ENCODE measurements around the gene SMYD3. TPM values are rescaled to one million over a fixed set of nuclear protein-coding genes. Genes with fewer than 3 reads are reported as not detected.

Gene SMYD3
- total and polyA plus RNA-seq, 2 of the 13 experiments (the other 11 are each of a cell fraction or from before 2014, with no cell fraction given): 27.7 to 35.8 TPM

DNA sequence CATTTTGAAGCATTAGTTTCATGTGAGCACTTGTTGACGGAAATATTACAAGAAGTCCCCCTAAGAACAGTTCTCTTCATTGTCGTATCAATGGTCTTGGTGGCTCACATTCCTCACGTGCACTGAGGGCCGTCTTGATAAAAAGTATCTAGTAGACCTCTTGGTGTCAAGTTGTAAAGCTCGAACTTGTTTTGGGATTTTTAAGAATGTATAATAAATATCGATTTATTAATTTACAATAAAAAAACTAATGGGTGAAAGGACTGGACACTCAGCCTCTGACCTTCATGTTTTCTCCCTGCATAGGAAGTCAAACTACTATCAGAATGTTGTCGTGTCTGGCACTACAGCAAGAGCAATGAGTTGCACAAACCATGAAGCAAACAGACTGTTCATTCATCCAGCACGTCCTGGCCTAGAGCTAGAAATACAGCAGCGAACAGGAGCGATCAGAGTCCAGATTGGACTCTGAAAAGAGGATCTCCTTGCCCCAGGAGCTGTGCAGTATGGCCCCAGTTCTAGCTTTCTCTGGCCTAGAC, 319.2 kb downstream of the SMYD3 start (continued):
- TF ChIP-seq ZBTB14 (CRISPR knock-in tag; IDR thresholded peaks at IDR 0.05) (no peak), HNRNPUL1 (IDR thresholded peaks at IDR 0.05; ENCODE audit: low read depth, low read length) (no peak), HMG20B (CRISPR knock-in tag; conservative IDR thresholded peaks at IDR 0.05) (no peak), ZMYM4 (CRISPR knock-in tag; IDR thresholded peaks at IDR 0.05) (peak; percentile 91), SNRNP70 (IDR thresholded peaks at IDR 0.05; ENCODE audit: low read depth, low read length) (no peak), U2AF1 (optimal IDR thresholded peaks at IDR 0.05; ENCODE audit: low read depth, low read length) (no peak), ZBTB21 (CRISPR knock-in tag; IDR thresholded peaks at IDR 0.05) (no peak), PTBP1 (IDR thresholded peaks at IDR 0.05; ENCODE audit: low read depth, low read length, poor library complexity, severe bottlenecking) (no peak), LRRFIP1 (CRISPR knock-in tag; conservative IDR thresholded peaks at IDR 0.05) (no peak), ATF6 (CRISPR knock-in tag; conservative IDR thresholded peaks at IDR 0.05) (no peak), ZNF367 (CRISPR knock-in tag; IDR thresholded peaks at IDR 0.05; ENCODE audit: borderline replicate concordance) (no peak), POLR2AphosphoS5 (IDR thresholded peaks at IDR 0.05; ENCODE audit: low read depth, low read length) (no peak), SMARCC2 (IDR thresholded peaks at IDR 0.05) (no peak)
- TF ChIP-seq, protein P1, sequence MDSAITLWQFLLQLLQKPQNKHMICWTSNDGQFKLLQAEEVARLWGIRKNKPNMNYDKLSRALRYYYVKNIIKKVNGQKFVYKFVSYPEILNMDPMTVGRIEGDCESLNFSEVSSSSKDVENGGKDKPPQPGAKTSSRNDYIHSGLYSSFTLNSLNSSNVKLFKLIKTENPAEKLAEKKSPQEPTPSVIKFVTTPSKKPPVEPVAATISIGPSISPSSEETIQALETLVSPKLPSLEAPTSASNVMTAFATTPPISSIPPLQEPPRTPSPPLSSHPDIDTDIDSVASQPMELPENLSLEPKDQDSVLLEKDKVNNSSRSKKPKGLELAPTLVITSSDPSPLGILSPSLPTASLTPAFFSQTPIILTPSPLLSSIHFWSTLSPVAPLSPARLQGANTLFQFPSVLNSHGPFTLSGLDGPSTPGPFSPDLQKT (CRISPR knock-in tag; IDR thresholded peaks at IDR 0.05; ENCODE audit: borderline replicate concordance): no peak
